Subcutaneous adipose tissue (tissue), 4 donors: ENCODE results near the gene SNX3. TPM values are rescaled to one million over a fixed set of nuclear protein-coding genes. Genes with fewer than 3 reads are reported as not detected.

Source experiments
- total RNA-seq, 4 donors: library from RNA; depleted of rRNA; stranded (reverse); fragments of >200 nt; gene quantifications; one replicate each; pipeline ENCODE4 v1.1.0, GENCODE V29; 2016
- TF ChIP-seq, protein P1 (sequence below): fragments of 450-650 bp; IDR thresholded peaks from one replicate; pipeline ENCODE4 v1.5.1; 2016; ENCODE audit warnings: low read depth, mild to moderate bottlenecking, control low read depth, antibody characterized with exemption, moderate library complexity

SNX3 gene
- total RNA-seq, 4 donors from 2014 or later: 181 to 417 (median 207) TPM

DNA sequence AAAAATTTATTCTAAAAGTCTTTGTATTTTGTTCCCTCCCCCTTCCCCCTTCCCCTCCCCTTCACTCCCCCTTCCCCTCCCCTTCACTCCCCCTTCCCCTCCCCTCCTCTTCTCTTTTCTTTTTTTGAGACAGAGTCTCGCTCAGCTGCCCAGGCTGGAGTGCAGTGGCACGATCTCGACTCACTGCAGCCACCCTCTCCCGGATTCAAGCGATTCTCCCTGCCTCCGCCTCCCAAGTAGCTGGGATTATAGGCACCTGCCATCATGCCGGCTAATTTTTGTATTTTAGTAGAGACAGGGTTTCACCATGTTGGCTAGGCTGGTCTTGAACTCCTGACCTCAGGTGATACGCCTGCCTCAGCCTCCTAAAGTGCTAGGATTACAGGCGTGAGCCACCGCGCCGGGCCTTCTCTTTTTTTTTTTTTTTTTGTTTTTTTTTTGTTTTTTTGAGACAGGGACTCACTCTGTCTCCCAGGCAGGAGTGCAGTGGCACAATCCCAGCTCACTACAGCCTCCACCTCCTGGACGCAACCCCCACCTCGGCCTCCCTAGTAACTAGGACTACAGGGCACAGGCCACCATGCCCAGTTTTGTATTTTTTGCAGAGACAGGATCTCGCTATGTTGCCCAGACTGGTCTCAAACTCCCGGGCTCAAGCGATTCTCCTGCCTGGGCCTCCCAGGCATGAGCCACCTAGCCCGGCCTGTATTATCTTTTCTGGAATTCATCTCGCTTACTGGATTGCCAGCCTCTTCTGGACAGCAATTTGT, 32.9 kb upstream of the SNX3 start:
- TF ChIP-seq, protein P1, sequence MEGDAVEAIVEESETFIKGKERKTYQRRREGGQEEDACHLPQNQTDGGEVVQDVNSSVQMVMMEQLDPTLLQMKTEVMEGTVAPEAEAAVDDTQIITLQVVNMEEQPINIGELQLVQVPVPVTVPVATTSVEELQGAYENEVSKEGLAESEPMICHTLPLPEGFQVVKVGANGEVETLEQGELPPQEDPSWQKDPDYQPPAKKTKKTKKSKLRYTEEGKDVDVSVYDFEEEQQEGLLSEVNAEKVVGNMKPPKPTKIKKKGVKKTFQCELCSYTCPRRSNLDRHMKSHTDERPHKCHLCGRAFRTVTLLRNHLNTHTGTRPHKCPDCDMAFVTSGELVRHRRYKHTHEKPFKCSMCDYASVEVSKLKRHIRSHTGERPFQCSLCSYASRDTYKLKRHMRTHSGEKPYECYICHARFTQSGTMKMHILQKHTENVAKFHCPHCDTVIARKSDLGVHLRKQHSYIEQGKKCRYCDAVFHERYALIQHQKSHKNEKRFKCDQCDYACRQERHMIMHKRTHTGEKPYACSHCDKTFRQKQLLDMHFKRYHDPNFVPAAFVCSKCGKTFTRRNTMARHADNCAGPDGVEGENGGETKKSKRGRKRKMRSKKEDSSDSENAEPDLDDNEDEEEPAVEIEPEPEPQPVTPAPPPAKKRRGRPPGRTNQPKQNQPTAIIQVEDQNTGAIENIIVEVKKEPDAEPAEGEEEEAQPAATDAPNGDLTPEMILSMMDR: no peak

DNA sequence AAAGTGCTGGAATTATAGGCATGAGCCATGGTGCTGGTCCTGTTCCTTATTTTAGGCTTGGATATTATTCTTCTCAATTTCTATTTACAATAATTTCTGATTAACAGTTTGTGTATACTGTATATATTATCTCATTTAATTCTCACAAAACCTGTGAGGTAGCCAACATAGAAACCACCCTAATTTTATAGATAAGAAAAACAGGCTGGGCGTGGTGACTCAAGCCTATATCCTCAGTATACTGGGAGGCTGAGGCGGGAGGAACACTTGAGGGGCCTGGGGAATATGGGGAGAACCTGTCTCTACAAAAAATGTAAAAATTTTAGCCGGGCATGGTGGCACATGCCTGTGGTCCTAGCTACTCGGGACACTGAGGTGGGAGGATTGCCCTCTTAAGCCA, 30.3 kb upstream of the SNX3 start:
- TF ChIP-seq, protein P1: no peak

DNA sequence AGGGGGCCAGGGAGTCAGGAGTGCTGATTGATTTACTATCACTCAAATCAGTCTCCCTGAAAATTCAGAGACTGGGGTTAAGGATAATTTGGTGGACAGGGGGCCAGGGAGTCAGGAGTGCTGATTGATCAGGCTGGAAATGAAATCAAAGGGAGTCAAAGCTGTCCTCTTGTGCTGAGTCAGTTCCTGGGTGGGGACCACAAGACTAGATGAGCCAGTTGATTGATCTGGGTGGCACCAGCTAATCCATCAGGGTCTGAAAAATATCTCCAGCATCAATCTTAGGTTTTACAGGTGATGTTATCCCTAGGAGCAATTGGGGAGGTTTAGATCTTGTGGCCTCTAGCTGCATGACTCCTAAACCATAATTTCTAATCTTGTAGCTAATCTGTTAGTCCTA, 27.9 kb upstream of the SNX3 start:
- TF ChIP-seq, protein P1: no peak

DNA sequence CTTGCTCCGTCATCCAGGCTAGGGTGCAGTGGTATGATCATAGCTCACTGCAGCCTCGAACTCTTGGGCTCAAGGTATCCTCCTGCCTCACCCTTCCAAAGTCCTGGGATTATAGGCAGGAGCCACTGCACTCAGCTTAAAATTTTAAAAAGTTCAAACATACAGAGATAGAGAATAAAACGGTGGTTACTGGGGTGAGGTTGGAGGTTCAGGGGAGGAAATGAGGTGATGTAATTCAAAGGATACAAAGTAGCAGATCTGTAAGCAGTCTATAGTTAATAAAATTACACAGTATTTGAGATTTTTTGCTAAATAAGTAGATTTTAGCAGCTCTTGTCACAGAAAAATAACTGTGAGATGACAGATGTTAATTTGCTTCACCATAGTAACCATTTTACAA, 26.5 kb upstream of the SNX3 start:
- TF ChIP-seq, protein P1: no peak

DNA sequence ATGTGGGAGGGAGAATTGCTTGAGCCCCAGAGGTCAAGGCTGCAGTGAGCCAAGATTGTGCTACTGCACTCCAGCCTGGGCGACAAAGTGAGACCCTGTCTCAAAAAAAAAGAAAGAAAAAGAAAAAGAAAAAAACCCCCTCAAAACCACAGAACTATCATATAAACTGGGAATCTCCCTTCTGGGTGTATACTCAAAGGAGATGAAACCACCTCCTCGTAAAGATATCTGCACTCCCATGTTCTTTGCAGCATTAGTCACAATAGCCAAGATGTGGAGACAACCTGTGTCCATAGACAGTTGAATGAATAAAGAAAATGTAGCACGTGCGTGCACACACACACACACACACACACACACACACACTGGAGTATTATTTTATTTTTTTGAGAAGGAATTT, 25.5 kb upstream of the SNX3 start:
- TF ChIP-seq, protein P1: no peak

DNA sequence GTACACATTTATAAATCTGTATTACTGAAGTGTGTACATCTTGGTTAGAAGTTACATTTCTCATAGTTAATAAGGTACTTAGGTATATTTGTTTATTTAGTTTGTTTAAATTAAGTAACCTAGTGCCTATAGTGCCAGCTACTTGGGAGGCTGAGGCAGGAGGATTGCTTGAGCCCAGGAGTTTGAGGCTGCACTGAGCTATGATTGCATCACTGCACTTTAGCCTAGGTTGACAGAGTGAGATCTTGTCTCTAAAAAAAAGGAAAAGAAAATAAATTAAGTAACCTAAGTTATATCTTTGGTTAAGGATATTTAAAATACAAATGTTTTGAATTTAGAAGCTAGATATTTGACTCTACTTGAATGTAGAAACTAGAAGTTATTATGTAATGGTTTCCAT, 24.5 kb upstream of the SNX3 start:
- TF ChIP-seq, protein P1: no peak

DNA sequence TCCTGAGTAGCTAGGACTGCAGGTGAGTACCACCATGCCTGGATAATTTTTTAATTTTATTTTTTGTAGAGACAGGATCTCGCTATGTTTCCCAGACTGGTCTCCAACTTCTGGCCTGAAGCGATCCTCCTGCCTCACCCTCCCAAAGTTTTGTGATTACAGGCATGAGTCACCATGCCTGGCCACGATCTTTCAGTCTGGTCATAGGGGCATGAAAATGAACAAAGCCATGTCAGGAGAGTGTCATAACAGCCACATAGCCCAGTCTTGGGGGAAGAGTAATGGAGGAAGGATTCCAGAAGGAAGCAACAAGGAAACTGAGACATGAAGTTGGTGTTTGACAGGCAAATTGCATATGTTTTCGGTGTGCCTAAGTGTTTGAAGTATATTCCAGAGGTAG, 17.0 kb upstream of the SNX3 start:
- TF ChIP-seq, protein P1: no peak
